GM18526 (cell line): ENCODE data around the gene BABAM2.

Experiments used
- POLR2A ChIP-seq: IDR thresholded peaks from 3 replicates; pipeline ENCODE4 v1.6.1; 2011; ENCODE audit not compliant: insufficient read length; ENCODE audit errors: extremely low read depth

BABAM2 gene

DNA sequence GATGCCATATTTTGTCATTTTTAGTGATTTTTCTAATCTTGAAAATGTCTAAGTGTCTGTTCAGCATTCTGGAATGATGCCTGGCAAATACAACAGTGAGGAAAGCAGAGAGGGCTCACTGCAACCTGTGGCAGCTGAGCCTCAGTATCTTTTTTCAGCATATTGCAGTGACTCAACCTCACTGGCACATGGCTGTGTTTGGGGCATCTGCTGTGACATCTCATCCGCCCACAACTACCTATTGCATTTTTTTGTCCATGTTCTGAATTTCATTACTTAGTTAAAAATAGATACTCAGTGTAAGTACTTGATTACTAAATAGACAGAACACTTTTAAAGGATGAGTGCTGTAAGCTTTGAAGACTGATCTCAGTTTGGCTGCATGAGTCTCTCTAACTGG lies 10.7 kb downstream of the BABAM2 start:
- no peak for TF ChIP-seq POLR2A

DNA sequence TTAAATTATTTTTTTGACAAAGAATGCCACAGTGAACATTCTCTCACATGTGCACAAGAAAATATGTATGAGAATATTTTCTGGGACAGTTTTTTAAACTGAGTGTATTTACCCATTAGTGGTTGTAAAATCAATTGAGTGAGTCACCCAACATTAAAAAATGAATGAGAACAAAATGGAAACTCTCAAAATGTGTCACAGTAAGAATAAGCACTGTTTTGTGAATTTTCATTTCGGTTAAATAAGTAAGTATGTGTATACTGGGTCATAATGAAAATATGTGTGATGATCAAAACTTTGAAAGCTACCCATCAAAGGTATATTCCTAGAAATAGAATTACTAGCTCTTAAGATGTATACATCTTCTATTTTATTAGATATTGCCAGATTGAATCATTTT lies 11.6 kb downstream of the BABAM2 start:
- no peak for TF ChIP-seq POLR2A

- no peak for TF ChIP-seq POLR2A
Measured at GRCh38 chr2:27903018-27903417, 12.5 kb downstream of the BABAM2 start.

GRCh38 chr2:27903649-27904404 lies 13.3 kb downstream of the BABAM2 start:
- TF ChIP-seq POLR2A, result no peak

GRCh38 chr2:27904405-27904665 lies 13.8 kb downstream of the BABAM2 start:
- TF ChIP-seq POLR2A, result no peak

- no peak for TF ChIP-seq POLR2A
Measured at GRCh38 chr2:27906074-27906473, 15.5 kb downstream of the BABAM2 start.

DNA sequence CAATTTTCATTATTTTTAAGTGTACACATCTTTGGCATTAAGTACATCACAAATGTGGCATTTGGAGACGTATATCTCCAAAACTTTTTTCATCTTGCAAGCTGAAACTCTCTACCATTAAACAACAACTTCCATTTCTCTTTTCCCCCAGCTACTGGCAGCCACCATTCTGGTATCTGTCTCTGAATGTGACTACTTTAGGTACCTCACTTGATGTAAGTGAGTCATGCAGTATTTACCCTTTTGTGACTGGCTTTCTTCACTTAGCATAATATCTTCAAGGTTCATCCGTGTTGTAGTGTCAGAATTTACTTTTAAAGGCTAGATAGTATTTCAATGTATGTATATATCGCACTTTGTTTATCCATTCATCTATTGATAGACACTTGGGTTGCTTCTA lies 17.0 kb downstream of the BABAM2 start:
- TF ChIP-seq POLR2A, result no peak

DNA sequence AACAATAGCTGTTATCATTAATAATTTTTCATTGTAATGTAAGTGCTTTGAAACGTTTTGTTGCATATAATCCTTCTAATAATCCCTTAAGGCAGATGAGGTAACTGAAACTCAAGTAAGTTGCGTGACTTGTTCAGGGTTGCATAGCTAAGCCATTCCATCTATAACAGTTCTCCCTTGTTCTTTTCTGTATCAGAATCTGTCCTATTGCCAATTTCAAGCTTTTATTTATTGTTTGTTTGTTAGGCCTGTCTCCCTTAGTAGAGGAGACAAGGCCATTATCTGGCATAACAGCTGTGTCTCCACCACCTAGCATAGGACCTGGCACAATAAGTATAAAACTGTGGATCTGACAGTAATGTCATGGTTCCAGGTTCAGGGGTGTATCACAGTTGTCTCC lies 19.4 kb downstream of the BABAM2 start:
- TF ChIP-seq POLR2A, result no peak

DNA sequence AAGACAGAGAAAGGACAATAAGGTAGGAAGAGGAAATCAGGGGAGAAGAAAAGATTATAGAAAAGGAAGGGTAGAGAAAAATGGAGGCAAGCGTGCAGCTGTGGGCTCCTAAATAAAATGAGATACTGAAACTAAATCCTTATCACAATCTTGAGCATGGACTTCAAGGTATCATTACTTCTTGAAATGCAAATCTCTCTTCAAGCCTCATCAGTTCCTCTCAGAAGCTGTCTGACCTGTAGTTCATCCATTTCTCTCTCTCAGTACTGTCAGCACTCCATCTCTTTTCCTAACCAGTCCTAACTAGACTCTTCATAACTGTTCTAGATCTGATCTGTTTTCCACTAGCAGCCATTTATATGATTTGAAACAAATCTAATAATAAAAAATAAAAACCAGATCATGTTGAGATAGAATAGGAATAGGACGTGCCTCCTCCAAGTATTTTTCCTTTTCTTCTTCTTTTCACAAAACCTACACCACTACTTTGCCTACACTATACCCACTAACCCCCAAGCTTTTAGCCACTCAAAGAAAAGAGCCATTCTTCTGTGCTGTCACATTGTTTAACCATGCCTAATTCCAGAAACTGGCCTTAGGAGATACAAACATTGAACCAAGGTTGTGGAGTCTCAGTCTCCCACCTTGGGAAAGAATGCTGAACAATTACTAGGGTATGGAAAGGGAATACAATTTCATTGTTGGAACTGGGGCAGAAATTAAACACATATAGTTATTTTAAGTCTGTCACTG lies 21.1 kb downstream of the BABAM2 start:
- TF ChIP-seq POLR2A, result no peak

- TF ChIP-seq POLR2A, result no peak
Measured at GRCh38 chr2:27912512-27912911, 22.0 kb downstream of the BABAM2 start.

DNA sequence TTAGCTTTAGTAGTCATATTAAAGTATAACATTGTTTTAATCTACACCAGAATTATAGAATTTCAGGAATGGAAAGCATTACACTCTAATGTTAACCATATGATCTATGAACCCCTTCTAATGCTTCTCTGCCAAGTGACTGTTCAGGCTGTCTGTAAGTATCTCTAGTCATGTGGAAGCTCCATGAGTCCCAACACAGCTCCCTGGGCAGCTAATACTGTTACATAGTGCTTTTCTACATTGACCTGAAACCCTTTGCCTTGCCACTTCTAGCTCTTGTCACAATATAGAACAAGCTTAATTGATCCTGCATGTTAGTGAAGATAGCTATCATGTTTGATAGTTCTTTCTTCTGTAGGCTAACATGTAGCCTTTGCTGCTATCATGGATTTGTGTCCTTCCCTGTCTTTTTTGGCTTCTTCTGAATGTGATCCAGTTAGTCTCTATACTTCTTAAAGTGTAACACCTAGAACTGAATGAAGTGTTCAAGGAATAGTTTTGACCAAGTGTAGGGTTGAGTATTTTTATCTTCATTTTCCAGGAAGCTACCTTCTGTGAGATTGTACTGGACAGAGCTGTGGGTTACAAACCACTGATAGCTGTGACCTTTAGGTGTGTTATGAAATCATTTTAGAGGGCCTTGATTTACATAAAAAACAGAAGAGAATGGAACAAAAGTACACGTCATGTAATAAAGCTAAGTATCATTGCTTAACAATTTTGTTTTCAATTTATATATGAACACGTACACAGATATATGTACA lies 23.7 kb downstream of the BABAM2 start:
- TF ChIP-seq POLR2A, result no peak

DNA sequence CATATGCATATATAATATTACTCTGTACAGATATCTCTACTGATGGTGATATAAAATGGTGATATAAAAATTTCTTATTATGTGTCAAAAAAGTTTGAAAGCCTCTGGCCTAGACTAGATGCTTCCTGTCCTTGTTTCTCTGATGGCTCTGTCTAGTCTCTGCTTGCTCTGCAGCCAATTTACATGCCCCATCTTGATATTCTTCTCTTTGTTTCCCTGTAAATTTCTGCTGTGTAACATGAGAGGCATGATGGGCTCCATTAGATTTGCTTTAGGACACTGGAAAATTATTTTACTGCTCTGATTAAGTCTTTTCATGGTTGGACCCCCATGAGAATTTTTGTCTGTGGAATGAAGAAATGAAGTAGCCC lies 24.3 kb downstream of the BABAM2 start:
- TF ChIP-seq POLR2A, result no peak

DNA sequence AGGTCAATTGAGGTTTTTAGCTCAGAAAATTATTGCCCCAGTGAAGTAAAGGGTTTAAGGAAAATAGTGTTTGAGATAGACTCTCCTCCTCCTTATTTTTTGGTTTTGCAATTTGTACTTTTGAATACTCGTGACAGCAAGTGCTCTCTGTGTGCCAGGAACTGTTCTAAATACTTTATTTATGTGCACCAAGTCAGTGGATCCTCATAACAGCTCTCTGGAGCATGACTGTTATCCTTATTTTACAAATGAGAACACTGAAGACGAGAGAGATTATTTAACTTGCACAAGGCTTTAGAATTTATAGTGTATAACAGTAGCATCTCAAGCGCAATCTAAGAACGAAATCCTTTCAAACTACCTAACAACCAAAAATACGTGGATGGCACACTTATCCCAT lies 24.7 kb downstream of the BABAM2 start:
- TF ChIP-seq POLR2A, result no peak

DNA sequence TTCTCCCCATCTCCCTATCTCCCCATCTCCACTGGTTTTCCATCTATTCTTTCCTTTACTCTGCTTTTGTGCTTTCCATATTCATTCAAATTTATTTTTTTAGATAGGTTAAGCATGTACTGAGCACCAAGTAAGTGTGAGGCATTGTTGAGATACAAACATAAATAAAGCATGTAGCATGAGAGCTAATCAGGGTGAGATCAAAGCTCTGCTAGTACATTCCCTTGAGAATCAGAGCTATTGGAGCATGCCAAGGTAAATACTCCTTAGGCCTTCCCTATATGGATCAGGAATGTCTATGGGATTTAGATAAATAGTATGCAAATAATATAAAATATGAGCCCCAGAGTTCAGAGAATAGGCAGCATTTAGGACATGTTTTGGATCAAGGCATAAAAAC lies 25.3 kb downstream of the BABAM2 start:
- TF ChIP-seq POLR2A, result no peak

DNA sequence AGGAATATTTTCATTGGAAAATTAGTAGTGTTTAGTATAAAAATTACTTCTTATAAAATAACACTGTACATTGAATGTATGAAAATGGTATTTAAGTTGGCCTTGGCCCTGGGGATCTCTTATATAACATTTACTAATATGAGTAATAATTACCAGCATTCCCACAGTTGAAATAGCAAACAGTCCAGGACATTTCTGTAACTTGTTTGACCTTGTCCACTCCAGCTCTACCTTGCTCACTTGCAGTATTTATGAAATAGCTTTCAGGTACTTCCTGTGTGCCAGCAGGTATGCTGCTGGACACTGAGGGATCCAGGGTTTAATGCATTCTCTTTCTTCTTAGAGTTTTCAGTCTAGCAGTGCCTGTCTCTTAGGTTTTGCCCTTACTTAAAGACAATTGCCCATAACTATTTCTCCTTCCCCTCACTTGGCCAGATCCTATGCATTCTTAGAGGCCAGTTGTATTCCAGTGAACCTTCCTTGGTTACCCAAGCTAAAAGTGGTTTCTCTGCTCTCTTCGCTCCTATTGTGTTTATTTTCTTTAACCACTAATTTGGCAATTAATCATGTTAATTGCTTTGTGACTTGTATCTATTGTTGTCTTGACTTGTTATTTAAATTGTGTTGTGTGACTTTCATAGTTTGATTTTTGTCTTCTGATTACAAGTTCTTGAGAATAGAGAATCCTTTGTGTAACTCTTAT lies 25.9 kb downstream of the BABAM2 start:
- TF ChIP-seq POLR2A, result no peak
